Keratinocyte (primary cell): ENCODE measurements around the gene SELENOO. TPM values are rescaled to one million over a fixed set of nuclear protein-coding genes. Genes with fewer than 3 reads are reported as not detected.

Experiments used
- DNase-seq: peaks from one replicate; pipeline ENCODE4 v3.0.0-alpha.2; 2011; ENCODE audit warnings: low read depth, missing footprints, low spot score
- FAIRE-seq: peaks from 2 replicates; lab custom pipeline; 2011; peaks lifted over from hg19 to GRCh38; lab: Jason Lieb, UNC
- H2AFZ ChIP-seq: 2 replicates; pipeline ENCODE4 v1.6.0; 2012; ENCODE audit warnings: low read length, control low read depth, inconsistent platforms; ENCODE audit not compliant: control insufficient read depth
- H3K27ac ChIP-seq: 2 replicates; pipeline ENCODE4 v1.5.1; 2011; ENCODE audit warnings: low read length; ENCODE audit not compliant: control insufficient read depth, insufficient read depth
- H3K27me3 ChIP-seq: 3 replicates; pipeline ENCODE4 v1.6.0; 2011; ENCODE audit warnings: low read length; ENCODE audit not compliant: control insufficient read depth, insufficient read depth; ENCODE audit errors: extremely low read depth
- H3K36me3 ChIP-seq, 2 experiments: 2 replicates in 1 of 2; 3 replicates in 1 of 2; pipeline ENCODE4 v1.5.1; 2011; ENCODE audit warnings: low read length in 2 of 2, mild to moderate bottlenecking in 1 of 2; ENCODE audit not compliant: control insufficient read depth in 2 of 2, insufficient read depth in 2 of 2; ENCODE audit errors: extremely low read depth in 1 of 2
- H3K4me1 ChIP-seq: 3 replicates; pipeline ENCODE4 v1.5.1; 2011; ENCODE audit warnings: low read length; ENCODE audit not compliant: control insufficient read depth, insufficient read depth; ENCODE audit errors: extremely low read depth
- H3K4me2 ChIP-seq: 3 replicates; pipeline ENCODE4 v1.6.0; 2011; ENCODE audit warnings: low read depth, low read length; ENCODE audit not compliant: control insufficient read depth, insufficient read depth; ENCODE audit errors: extremely low read depth
- H3K4me3 ChIP-seq, 3 experiments: fragments of 200-600 bp in 1 of 3; sonication (generic) in 1 of 3; 2 replicates in 2 of 3; 3 replicates in 1 of 3; pipeline ENCODE4 v1.5.1; 2011 to 2016; ENCODE audit warnings: low read length in 3 of 3, mild to moderate bottlenecking in 3 of 3, control low read depth in 2 of 3, inconsistent platforms in 1 of 3, low read depth in 1 of 3, mixed read lengths in 1 of 3, mixed run types in 1 of 3, moderate library complexity in 1 of 3; ENCODE audit not compliant: control insufficient read depth in 2 of 3, insufficient read depth in 2 of 3; ENCODE audit errors: extremely low read depth in 1 of 3
- H3K79me2 ChIP-seq: 2 replicates; pipeline ENCODE4 v1.6.0; 2012; ENCODE audit warnings: low read length; ENCODE audit not compliant: control insufficient read depth, insufficient read depth
- H3K9ac ChIP-seq: 3 replicates; pipeline ENCODE4 v1.6.0; 2011; ENCODE audit warnings: low read length; ENCODE audit not compliant: control insufficient read depth, insufficient read depth; ENCODE audit errors: extremely low read depth
- H3K9me1 ChIP-seq: 3 replicates; pipeline ENCODE4 v1.6.0; 2011; ENCODE audit warnings: low read length; ENCODE audit not compliant: control insufficient read depth, insufficient read depth; ENCODE audit errors: extremely low read depth
- H3K9me3 ChIP-seq: 2 replicates; pipeline ENCODE4 v1.5.1; 2012; ENCODE audit warnings: low read depth, low read length; ENCODE audit not compliant: control insufficient read depth
- H4K20me1 ChIP-seq: 3 replicates; pipeline ENCODE4 v1.6.0; 2011; ENCODE audit warnings: low read length; ENCODE audit not compliant: control insufficient read depth, insufficient read depth; ENCODE audit errors: extremely low read depth
- EZH2 ChIP-seq: IDR thresholded peaks from one replicate; pipeline ENCODE4 v1.6.1; 2012; ENCODE audit warnings: inconsistent platforms, mild to moderate bottlenecking, low read length, moderate library complexity
- dilution Hi-C: fragments of 300-500 bp; cut with MboI; formaldehyde crosslinking; loops from one replicate; pipeline ENCODE4 v1.7.0; 2020; ENCODE audit warnings: low sequenced_read_pairs; ENCODE audit not compliant: extremely low pct_ligation_motif_present
- polyA plus RNA-seq, 5 experiments: library from polyadenylated mRNA; depleted of rRNA in 3 of 5; stranded (reverse) in 3 of 5; stranded (forward) in 1 of 5; unstranded in 1 of 5; fragments of >200 nt; gene quantifications; 1 replicate in 1 of 5; 2 replicates in 3 of 5; 3 replicates in 1 of 5; pipeline versions ENCODE4 v1.2.1 to v1.2.3, GENCODE V29; 2011 to 2012; ENCODE audit warnings: missing spikeins in 2 of 5, low read depth in 1 of 5, low replicate concordance in 1 of 5
- TF ChIP-seq, protein P1 (sequence below), 3 experiments: IDR thresholded peaks in 1 of 3; conservative IDR thresholded peaks in 1 of 3; optimal IDR thresholded peaks in 1 of 3; 2 replicates in 2 of 3; 3 replicates in 1 of 3; pipeline versions ENCODE3 to v1.5.1; 2011; ENCODE audit warnings: low read length in 3 of 3, mild to moderate bottlenecking in 3 of 3, moderate library complexity in 2 of 3, control low read depth in 1 of 3, inconsistent platforms in 1 of 3; ENCODE audit not compliant: insufficient read depth in 2 of 3; ENCODE audit errors: extremely low read depth in 1 of 3

Gene SELENOO
- polyA plus RNA-seq, 1 donor (not counting 4 experiments of a cell fraction or from before 2014, with no cell fraction given) = 14.4 TPM

DNA sequence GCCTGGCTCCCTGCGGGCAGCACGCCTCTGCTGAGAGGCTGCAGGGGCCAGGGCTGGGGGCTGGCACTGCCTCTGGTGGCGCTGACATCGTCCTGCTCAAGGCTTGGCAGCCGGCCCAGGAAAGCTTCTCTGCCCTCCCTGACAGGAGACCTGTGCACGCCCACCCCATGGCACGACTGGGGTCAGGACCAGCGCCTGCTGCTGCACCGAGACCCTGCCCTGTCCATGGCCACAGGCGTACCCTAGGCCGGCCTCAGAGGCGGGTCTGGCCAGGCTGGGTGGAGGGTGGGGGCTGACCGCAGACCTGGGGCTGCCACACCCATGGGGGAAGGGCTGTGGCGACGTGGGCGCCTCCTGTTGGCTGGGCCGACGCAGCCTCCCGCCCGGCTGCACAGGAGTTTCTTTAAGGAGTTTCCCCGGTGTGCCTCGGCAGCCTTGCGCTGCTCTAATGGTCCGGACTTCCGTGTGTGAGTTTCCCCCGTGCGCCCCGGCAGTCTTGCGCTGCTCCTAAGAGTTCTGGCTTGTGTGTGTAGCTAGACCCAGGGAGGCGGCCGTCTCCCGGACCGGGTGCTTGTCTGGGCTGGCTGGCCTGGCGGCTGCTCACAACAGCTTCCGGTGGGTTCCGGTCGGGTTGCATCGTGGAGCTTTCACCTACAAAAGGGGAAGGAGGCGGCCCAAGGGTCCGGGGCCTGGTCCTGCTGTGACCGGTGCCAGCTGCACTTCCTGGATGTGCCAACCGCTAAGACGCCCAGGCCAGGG, 10.4 kb upstream of the SELENOO start:
- H2AFZ ChIP-seq = peak overlapping the region; percentile 56
- H3K9me3 ChIP-seq = no peaks in the 10 kb centered on the region
- no peaks in the 10 kb centered on the region for H3K27me3 ChIP-seq
- DNase-seq (peak; percentile 30), FAIRE-seq (peak; percentile 5)
- peaks cover 11 to 18% of the 10 kb centered on the region in 2 experiments for H3K36me3 ChIP-seq
- dilution Hi-C loops = no loop called here
- peak overlapping the region; percentile 78 for H3K27ac ChIP-seq
- no peaks in the 10 kb centered on the region for H3K9me1 ChIP-seq
- H3K4me1 ChIP-seq = peaks cover 34% of the 10 kb centered on the region
- peaks cover 3% of the 10 kb centered on the region for H4K20me1 ChIP-seq
- peak overlapping the region; percentile 40 to 68 (median 43) for H3K4me3 ChIP-seq
- H3K79me2 ChIP-seq = peaks cover 68% of the 10 kb centered on the region
- no peak for TF ChIP-seq EZH2
- TF ChIP-seq, protein P1, sequence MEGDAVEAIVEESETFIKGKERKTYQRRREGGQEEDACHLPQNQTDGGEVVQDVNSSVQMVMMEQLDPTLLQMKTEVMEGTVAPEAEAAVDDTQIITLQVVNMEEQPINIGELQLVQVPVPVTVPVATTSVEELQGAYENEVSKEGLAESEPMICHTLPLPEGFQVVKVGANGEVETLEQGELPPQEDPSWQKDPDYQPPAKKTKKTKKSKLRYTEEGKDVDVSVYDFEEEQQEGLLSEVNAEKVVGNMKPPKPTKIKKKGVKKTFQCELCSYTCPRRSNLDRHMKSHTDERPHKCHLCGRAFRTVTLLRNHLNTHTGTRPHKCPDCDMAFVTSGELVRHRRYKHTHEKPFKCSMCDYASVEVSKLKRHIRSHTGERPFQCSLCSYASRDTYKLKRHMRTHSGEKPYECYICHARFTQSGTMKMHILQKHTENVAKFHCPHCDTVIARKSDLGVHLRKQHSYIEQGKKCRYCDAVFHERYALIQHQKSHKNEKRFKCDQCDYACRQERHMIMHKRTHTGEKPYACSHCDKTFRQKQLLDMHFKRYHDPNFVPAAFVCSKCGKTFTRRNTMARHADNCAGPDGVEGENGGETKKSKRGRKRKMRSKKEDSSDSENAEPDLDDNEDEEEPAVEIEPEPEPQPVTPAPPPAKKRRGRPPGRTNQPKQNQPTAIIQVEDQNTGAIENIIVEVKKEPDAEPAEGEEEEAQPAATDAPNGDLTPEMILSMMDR (optimal IDR thresholded peaks at IDR 0.05 in 1 of 3, IDR thresholded peaks at IDR 0.05 in 1 of 3, conservative IDR thresholded peaks at IDR 0.05 in 1 of 3; ENCODE audit: extremely low read depth in 1 of 3, insufficient read depth in 2 of 3, low read length in 3 of 3) = peak; percentile 18 to 64 (median 57)
- peak overlapping the region; percentile 52 for H3K4me2 ChIP-seq
- H3K9ac ChIP-seq = peak overlapping the region; percentile 64

DNA sequence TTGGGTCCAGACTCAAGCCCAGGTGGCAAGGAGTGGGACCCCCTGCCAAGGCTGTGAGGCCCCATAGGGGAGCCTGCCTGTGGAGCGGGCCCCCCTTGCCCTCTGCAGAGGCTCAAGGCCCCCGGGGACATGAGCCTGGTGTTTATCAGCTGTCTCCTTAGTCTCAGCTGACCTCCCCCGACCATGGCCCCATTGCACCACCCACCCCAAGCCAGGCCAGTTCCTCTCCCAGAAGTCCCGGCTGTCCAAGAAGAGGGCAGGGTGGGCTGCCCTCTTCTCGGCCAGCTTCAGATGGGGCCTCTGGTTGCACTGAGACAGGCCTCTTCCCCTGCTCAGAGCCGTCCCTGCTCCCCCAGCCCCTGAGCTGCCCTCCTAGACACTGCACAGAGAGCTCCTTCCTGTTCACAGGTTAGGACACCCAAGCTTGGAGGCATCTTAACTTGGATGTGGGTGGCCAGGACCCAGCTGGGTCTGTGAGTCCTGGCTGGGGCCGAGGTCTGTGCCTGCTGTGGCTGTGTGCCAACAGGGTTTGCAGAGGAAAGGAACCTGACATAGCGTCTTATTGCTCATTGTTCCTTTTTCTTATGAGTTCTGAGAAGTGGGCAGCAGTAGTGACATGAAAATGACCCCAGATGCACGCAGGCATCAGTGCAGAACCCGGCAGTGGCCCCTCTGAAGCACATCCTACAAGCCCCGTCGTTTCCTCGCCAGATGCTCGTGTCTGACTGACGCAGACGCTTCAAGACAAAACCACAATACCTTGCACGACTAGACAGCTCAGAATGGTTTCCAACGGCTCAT, 9.7 kb upstream of the SELENOO start:
- no peak overlapping the region for H2AFZ ChIP-seq
- peaks cover 3% of the 10 kb centered on the region for H4K20me1 ChIP-seq

More for the DNA sequence above, 9.7 kb upstream of the SELENOO start:
- Histone ChIP-seq H3K4me3 (peak overlapping the region; percentile 40 to 68 (median 43)), H3K9me1 (no peaks in the 10 kb centered on the region), H3K9ac (peak overlapping the region; percentile 64), H3K79me2 (peaks cover 67% of the 10 kb centered on the region), H3K4me2 (peak overlapping the region; percentile 52), H3K4me1 (peaks cover 34% of the 10 kb centered on the region), H3K27ac (peak overlapping the region; percentile 78), H3K27me3 (no peaks in the 10 kb centered on the region), H3K36me3 (peaks cover 13 to 18% of the 10 kb centered on the region in 2 experiments), H3K9me3 (no peaks in the 10 kb centered on the region)
- no peak for DNase-seq
- no peak for FAIRE-seq
- TF ChIP-seq, protein P1 (optimal IDR thresholded peaks at IDR 0.05 in 1 of 3, IDR thresholded peaks at IDR 0.05 in 1 of 3, conservative IDR thresholded peaks at IDR 0.05 in 1 of 3; ENCODE audit: extremely low read depth in 1 of 3, insufficient read depth in 2 of 3, low read length in 3 of 3) = no peak
- no peak for TF ChIP-seq EZH2
- dilution Hi-C loops = no loop called here
